GM19324 (cell line): Measurements from ENCODE around the gene ANK3.

ENCODE experiments used
- ATAC-seq: cut with Tn5 transposase; IDR thresholded peaks from one replicate; pipeline ENCODE4 v1.9.1; 2021; ENCODE audit warnings: mild to moderate bottlenecking, moderate library complexity; ENCODE audit not compliant: unreplicated experiment, low FRiP score

ANK3 gene

DNA sequence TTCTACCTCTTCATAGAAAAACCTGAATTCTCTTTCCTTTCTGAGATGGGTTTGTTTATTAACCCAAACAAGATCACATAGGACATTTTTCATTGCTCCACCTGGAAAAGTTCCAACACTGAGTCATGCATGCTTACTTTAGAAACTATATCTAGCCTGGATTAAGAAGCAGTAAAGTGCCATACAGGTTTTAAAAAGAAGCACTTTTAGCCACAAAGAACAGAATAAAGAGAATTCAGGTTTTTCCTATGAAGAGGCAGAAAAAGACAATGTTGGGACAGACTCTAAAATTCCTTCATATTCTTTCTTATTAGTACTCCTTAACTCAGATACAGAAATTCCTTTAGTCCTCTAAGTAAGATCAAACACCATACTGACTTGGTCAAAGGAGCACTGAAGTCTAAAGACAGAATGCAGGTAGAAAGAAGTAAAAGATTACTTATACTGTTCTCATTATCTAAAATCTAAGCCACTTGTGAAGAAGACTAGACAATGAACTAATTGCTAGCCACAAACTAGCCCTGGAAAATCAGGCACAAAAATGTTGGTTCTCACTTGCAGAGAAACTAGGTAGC lies 241.3 kb downstream of the ANK3 start:
- no peak for ATAC-seq

DNA sequence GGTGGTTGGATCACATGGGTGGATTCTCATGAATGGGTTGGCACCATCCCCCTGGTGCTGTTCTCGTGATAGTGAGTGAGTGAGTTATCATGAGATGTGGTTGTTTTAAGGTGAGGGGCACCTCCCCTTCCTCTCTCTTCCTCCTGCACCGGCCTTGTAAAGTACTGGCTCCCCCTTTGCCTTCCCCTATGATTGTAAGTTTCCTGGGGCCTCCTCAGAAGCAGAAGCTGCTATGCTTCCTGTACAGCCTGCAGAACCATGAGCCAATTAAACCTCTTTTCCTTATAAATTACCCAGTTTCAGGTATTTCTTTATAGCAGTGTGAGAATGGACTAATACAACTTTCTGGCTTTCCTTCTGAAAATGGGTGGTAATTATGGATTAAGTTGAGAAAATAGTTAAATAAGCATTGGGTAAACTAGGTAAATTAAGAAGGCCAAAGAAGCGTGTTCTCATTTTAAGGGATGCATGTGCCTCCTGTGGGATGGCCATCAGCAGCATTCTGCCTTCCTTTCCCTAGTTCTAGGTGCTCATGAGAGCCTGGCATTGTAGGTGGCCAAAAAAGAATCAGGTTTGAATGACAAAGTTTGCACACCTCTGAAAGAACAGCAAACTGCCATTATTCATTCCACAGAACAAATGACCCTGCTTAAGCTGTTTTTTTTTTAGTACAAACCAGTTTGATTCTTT lies 242.0 kb downstream of the ANK3 start:
- no peak for ATAC-seq

GRCh38 chr10:60147025-60147424 lies 242.7 kb downstream of the ANK3 start:
- no peak for ATAC-seq

GRCh38 chr10:60144099-60144498 lies 245.6 kb downstream of the ANK3 start:
- ATAC-seq = no peak

DNA sequence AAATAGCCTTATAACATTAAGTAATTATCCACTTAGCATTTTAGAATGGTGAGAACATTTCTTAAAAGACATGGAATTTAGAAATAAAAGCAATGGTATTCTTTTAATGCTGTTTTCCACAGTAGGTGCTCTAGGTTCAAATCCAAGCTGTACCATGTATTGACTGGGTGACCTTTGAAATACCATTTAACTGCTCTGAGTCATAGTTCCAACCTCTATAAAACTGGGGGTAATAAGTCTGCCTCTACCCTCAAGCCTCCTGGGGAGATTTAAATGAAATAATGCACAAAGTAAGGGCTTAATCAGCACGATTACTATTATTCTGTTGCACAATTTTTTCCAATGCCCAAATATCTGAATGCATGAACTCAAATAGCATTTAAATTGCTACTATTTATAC lies 246.9 kb downstream of the ANK3 start:
- no peak for ATAC-seq

- no peak for ATAC-seq
Observed at GRCh38 chr10:60141896-60142559, 247.6 kb downstream of the ANK3 start.

DNA sequence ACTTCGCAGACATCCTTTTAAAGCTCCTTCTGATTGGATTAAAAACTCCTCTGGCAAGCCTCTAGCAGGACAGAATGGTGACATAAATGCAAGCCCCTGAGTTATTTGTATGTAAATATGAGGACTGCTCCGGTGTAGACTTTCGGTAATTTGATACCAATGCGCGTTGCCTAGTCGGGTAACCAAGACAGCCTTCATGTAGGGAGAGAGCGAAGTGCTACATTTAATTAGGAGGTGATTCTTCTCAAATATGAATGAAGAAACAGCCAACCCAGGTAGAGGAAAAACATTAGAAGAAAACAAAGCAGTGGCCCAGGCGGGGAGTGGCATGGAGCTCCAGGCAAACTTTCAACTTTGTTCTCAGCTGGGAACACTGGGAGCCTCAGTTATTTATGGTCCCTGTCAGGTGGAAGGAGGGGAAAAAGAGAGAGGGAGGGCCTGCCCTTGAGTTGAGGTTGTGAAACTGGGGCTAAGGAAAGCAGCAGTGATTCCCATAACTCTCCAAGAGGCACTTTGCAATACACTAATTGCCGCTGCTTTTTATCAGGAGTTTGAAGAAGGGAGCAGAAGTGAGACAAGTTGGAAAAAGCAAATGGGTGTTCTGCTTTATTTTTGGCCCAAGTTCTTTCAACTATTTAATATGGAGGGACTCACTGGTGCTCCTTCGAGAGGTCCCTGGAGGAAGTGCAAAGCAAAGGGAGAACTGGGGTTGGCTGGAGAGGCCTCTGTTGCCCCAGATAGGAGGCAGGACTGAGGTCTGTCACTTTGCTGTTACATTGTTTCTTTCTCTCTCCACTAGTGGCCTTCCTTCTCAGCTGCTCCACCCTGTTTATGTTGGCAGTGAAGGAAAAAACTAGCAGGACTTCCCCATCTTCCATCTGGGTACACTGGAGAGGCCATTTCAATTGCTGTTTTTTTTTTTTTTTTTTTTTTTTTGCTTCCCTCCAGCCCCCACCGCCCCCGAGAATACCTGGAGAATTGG lies 248.7 kb downstream of the ANK3 start:
- ATAC-seq = no peak

DNA sequence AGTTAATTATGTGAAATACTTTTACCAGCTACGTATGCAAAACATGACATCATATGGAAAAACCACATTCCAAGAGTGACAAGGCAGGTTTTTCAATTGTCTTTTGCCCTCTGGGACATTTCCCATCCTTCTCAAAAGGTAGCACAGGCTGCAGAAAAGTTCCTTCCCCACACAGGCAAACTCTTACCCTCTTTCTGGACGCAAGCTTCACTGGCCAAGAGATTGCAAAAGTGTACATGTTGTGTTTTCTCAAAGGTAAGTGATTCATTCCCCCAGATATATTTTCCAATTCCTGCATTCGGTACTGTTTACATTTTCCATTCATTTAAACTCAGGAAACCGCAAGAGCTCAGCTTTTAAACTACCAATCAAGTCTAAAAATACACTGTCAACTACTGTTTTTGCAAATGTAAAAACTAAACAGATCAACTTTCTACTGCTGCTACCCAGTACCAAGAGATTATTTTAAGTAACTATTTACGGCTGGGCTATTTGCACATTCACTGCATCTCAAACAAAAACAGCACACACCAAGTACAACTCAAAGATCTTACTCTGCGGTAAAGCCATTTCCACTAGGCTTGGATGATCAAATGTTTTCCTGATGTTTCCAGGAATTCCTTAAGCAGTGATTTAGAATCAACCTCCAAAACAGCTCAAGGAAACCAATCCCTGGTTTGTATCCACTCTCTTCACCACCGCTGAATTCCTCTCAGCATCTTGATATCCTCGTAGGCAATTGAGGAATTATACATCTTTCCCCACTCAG lies 249.7 kb downstream of the ANK3 start:
- ATAC-seq = peak; percentile 44

- no peak for ATAC-seq
Observed at GRCh38 chr10:60139290-60139689, 250.4 kb downstream of the ANK3 start.

DNA sequence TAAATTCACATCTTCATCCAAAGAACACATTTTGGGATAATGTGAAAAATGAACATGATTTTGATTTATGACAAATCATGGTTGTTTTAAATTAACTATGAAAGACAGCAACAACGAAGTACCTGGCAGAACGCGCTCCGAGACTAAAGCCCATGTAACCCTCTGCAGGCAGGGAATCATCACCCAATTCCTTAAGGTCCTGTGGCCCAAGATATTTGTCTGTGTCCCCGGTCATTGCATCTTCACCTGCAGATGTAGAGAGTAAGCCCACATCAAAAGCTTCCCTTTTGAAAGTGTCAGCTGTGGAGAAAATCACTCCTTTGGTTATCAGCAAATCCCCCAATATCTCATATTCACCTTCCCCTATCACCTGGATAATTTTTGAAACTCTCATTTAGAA lies 250.8 kb downstream of the ANK3 start:
- no peak for ATAC-seq

DNA sequence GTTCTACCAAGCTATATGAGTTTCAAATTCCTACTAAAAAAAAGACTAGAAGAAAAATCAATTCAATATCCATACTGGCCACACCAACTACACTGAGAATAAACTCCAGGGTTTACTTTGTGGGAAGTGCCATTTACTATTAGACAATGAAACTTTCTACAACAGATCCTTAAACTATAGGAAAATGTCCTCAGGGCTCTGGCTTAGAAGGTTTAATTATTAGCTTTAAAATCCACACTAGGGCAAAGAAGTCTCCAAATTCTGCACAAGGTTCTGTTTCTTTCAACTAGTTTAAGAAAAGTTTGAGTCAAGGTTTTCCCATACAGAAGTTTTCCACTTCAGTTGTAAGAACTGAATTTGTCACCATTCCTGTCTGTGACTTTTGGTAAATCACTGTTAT lies 251.6 kb downstream of the ANK3 start:
- no peak for ATAC-seq

- no peak for ATAC-seq
Observed at GRCh38 chr10:60137292-60137992, 252.2 kb downstream of the ANK3 start.

GRCh38 chr10:60135020-60135419 lies 254.7 kb downstream of the ANK3 start:
- ATAC-seq = peak; percentile 42

DNA sequence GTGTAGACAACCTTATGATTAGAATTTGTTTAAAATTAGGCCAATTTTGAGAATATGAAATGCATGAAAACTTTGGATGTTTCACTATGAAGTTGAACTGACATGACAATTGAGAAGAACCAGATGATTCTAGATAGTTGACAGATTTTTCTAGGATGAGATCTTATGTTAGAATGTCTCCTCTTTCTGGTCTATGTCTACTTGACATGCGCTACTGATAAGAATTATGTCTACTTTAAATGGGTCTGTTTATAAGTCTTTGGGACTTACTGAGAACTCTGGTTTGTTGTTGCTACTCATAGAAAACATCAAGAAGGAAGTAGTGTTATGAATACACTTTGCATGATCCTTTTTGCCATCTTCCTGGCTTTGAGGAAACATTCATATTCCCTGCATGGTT lies 255.1 kb downstream of the ANK3 start:
- no peak for ATAC-seq

DNA sequence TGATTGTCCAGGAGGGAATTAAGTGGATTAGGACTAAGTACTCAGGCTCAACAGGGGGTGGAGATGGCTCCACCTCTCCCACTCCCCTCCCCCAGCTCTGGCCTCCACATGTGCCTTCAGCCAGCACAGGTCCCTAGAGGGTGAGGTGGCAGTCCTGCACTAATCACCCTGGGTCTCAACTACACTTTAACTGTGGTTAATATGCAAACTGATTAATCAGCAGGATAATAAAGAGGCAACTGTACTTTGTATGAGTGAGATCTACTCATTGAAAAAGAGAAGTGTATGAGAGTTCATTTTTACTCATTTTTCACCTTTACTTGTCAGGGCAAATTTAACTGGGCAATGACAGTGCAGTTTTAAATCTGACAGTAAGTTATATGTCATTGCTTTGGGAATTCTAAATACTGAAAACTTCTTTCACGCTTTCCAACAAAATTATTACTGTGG lies 259.5 kb downstream of the ANK3 start:
- ATAC-seq = peak; percentile 53

- ATAC-seq = no peak
Observed at GRCh38 chr10:60125895-60126294, 263.8 kb downstream of the ANK3 start.

DNA sequence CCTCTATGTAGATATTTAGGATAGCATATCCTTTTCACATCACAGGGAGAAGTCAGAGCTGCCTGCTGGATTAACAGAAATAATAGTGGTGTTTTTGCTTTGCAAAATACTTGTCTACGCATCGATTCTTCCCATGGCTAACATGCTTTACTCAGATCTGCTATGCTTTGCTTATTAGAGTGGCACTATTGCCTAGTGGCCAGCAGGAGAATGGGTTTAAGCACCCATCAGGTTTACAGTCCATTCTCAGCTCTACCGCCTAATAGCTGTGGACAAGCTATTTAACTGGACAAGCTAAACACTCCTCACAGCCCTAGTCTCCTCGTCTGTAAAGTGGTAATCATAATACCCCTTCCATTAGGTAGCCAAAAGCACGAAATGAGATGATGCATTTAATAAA lies 265.1 kb downstream of the ANK3 start:
- ATAC-seq = no peak

DNA sequence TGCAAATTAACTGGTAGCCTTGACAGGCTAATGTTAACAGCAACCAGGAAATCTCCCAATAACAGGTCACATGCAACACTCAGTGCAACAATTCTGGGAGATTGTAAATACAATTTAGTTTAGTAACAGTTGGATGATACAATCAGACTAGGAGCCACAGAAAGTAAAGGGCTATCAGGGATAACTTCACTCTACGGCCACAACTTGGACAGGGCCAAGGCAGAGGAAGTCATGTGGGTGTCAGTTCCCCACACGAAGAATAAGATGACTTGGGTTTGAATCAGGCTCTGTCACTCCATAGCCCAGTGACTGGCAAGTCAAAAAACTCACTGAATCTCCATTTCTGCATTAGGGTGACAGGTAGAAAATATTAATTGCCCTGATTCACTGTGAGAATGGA lies 266.0 kb downstream of the ANK3 start:
- no peak for ATAC-seq

DNA sequence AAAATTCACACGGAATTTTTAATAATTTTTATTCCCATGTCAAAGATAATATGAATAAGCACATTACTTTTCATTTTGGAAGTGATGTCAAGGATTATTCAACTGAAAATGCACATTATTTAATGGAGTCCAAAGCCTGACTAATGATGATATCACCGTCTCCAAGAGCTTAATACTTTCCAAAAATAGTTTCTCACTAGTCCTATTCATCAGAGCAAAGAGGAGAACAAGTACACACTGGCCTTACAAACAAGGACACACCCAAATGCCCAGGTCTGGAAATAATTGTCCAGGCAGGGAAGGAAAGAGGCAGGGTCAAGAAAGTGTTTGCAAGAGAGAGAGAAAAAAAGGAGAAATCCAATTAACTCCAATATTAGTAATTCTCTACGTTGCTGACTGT lies 266.5 kb downstream of the ANK3 start:
- ATAC-seq = no peak
